GM19455 (cell line): ENCODE measurements around the gene PACS2.
"Not testable (repeated sequence)": the region's sequence is repeated elsewhere in the genome, so short reads cannot be mapped to it uniquely, and the experiment has no call there.

ENCODE experiments used
- ATAC-seq: cut with Tn5 transposase; IDR thresholded peaks from one replicate; pipeline ENCODE4 v1.9.1; 2021; ENCODE audit not compliant: unreplicated experiment

The PACS2 gene

DNA sequence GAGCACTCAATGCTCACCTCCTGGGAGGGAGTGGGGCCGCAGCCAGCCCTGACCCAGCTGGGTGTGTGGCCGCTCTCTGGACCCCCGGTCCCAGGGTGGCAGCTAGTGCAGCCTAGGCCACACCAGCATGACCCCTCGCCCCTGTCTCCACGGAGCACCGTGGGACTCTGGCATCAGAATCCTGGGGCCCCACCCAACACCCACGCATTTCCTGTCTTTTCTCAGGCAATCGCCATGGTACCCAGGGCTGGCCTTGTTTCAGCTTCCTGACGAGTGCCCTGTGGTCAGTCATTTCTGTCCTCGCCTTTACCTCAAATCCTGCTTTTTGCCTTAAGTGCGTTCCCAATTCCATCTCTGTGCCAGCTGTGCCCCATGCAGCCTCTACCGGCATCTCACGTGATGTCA is 15.9 kb downstream of the PACS2 start:
- no peak for ATAC-seq

DNA sequence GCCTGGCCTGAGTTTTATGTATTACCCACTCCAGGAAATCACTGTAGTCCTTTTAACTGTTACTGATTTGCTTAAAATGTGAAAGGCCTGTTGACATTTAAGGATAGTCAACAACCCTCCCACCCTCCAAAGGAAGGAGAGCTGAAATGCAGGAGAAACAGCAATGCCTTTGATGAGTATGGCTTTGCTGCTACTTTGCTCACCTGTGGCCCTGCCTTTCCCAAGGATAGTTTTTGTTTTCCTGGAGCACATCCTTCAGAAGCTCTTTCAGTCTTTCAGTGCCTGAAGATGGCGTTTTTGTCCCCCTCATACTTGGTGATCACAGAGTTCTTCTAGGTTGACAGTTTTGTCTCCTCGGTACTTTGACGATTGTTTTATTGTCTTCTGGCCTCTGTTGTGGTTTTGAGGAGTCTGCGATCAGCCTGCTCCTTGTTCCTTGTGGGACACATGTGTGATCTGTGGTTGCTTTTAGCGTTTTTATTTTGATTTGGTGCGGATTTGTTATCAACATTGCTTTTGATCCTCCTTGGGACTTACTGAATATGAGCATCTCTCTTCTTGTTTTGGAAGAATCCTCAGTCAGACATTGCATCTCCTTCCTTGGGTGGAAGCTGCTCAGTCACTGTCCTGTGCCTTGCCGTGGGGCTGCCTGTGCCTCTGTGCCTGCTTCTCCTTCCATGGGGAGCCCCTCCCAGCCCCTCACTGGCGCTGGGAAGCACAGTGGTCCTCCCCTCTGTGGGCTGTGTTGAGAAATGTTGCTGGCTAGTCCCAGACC is 17.2 kb downstream of the PACS2 start:
- ATAC-seq = no peak

DNA sequence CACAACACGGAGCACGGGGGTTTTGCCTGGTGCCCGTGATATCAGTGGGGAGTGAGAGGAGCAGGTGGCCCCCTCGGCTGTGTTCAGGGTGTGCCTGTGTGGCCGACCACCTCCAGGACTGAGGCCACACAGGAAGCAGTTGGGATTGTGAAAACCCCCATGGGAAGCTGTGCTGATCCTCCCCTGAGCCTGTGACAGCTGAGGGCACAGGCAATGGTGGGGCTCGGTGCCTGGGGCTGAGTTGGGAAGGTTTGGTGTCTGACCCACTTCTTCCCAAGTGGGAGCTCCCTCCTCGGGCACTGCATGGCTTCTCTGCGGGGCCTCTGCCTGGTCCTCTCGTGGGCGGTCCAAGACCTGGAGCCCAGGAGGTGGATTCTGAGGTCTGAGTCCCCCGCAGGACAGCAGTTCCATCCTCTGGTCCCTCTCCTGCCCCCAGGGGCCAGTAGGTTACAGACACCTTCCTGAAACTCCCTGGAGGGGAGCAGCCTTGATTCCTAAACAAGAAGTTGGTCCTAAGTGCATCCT is 17.9 kb downstream of the PACS2 start:
- no peak for ATAC-seq

DNA sequence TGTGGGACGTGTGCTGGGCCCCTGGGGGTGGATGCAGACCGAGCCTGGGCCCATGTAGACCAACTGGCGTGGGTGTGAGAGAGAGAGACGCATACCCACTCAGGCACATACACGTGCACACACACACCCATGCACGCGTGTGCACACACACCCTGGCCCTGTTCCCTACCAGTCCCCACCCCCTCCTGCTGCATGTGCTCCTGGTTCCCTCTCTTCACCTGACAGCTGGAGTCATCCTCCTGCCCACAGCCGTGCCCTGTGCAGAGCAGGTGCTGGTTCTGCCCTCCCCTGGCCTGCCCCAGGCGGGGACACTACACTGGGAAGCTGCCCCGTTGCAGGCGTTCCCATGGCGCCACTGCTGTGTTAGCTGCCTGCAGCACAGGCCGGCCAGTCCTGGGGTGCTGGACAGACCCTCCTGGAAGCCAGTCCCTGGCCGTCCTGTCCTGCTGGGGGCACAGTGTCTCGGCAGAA is 18.5 kb downstream of the PACS2 start:
- ATAC-seq = no peak

DNA sequence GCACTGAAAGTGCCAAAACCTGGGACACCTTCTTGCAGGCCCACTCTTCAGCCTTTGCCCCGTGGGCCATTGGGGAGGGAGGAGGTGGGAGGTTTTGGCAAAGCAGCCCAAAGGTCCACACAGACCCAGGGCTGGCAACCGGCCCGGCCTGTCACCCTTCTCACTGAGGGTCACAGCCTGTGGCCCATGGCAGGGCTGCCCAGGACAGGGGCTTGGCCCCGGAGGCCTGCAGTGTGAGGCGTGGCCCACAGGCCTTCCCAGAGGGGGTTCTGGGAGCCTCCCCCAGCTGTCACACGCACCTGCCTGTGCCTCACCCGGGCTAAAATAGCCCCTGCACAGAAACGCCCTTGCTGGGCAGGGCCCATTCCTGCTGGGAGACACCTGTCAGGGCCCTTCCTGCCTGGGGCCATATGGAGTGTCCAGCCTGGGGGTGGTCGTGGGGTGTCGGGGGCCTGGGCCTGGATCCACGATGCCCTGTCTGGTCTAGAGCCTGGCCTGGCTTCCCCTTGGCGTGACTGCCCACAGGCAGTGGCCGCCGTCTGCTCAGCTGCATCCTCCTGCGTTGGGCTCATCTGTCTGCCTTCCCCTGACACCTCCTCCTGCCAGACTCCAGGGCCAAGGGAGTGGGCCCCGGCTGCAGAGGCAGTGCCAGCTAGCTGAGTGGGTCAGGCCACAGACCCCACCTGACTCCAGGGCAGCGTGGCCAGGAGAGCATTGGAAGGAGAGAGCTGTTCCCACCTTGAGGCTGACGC is 19.2 kb downstream of the PACS2 start:
- ATAC-seq = no peak

DNA sequence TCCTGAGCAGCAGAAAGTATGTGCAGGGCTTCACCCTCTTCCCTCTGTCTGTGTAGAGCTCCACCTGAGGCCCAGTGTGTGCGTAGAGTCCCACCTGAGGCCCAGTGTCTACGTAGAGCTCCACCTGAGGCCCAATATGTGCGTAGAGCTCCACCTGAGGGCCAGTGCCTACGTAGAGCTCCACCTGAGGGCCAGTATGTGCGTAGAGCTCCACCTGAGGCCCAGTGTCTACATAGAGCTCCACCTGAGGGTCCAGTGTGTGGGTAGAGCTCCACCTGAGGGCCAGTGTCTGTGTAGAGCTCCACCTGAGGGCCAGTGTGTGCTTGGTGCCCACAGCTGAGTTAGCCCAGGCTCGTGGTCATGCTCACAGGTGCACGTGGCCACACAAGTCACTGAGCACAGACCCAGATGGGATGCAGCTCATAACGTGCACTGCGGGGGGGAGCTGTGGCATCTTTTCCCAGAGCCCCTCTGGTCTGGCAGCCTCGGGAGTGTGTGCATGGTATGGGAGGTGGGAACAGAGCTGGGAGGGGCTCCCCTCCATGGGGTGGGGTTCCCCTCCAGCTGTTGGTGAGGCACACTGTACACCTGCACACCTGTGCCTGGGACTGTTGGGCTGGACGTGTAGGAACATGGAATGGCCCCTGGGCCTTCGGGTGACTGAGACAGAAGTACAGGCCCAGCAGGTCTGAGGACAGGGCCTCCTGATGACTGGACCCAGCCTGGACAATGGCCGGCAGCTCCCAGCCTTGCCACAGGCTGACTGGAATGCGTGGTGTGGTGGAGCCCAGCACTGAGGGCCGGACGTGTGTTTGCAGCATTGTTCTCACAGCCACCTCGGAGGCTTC is 20.1 kb downstream of the PACS2 start:
- no peak for ATAC-seq

DNA sequence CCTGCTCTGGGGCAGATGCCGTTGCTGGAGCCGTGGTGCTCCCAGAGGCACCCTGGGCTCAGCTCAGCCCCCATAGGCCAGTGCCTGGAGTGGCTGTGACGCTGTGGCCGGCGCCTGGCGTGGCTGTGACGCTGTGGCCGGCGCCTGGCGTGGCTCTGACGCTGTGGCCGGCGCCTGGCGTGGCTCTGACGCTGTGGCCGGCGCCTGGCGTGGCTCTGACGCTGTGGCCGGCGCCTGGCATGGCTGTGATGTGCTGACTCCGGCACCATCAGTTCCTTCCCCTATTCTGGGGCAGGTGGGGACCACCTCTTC is 20.6 kb downstream of the PACS2 start:
- ATAC-seq = not testable (repeated sequence)

DNA sequence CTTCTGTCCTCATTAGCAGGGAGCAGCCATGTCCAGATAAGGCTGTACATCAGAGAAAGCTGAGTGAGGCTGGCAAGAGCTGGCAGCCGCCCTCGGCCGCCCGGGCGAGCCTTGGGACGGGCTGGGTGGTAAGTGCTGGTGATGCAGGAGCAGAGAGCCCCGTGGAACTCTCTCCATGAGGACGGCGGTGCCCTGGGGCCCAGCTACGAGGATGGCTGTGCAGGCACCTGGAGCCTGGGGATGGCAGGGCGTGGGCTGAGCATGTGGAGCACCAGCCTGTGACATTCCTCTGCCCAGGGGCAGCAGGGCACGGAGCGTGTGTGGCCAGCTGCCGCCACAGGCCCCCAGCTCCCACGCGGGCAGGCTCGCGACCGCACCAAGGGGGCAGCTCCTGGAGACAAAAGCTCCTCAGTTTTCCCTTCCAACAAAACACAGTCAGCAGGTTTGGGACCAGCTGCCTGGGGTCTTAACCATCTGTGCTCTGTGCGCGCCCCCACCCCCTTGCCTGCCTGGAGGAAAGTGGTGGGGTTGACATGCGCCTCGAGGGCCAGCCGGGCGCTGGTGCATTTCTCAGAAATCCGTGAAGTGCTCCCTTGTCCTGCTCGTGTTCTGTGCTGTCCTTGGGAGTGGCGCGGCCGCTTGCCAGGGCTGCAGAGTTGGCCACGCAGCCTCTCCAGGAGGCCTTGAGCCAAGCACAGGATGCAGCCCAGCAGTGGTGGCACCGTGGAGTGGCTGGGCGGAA is 21.4 kb downstream of the PACS2 start:
- no peak for ATAC-seq

DNA sequence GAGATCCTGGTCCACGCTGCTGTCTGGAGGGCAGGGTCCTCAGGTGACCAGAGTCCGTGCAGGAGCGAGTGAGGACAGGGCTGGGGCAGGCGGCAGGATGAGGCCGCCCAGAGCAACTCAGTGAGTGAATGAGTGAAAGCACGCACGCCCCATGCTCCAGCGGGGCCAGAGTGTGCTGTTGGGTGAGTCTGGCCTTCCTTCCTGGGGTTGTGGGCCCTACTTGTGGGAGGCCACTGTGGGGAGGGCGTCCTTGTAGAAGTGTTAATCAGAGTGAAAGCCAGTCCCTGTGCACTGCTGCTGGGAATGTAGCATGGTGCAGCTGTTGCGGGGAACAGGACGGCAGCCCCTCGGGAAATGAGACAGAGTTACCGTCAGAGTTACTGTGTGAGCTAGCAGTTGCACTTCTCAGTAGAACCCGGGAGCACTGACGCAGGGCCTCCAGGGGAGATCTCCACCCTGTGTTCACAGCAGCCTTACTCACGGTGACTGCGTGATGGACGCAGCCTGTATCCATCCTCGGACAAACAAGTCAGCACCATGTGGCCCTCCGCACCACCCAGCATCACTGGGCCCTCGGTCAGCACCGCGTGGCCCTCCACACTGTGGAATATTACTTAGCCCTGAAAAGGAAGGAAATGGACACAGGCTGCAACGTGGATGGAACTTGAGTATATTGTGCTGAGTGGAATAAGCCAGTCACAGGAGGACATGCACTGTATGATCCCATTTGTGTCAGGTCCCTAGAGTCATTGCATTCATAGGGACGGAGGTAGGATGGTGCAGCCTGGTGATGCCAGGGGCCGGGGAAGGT is 22.1 kb downstream of the PACS2 start:
- ATAC-seq = no peak

DNA sequence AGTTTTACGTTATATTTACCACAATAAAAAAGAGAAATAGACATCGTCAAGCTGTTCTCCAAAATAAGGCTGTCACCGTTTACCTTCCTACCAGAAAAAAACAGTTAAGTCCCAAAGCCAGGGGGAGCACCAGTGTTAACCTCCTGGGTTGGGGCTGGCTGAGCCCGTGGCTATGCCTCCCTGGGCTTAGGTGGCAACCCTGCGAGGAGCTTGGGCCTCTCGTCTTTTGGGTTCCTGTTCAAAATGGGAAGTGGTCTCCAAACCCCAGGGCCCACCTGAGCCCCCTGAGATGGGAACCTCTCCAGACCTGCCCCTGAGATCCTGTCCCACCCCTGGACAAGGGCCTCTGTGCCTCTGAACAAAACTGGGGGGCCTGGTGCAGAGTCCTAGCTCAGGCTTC is 22.9 kb downstream of the PACS2 start:
- ATAC-seq = no peak

DNA sequence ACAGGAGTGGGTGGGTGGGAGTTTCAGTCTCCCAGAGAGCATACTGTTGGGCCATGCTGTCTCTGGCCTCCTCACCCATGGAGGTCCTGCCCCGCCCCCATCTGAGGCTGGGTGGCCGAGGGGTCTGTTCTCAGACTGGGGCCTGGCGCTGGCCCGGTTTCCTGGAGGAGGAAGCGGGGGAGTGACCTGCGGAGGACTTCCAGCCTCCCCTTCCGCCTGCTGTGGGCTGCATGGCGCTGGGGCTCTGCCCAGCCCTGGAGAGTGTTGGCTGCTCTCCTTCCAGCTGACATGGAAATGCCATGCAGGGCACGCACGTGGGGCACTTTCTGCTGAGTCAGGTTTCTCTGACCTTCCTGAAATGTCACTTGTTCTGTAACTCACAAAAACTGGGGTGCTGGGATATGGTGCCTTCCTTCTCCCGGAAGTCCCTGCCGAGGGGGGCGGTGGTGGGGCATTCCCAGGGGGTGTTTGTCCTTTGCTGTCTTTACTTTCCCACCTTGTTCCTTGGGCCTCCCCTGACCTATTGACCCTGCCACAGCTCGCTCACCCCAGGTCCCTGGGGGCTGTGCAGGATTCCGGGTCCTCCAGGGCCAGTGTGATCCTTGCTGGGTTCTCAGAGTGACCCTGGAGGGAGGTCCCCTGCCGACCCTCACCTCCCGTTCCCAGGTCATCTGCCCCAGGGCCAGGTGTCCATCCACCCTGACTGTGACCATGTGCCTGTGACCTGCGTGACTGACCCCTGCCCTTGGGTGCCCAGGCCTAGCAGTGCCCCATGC is 23.6 kb downstream of the PACS2 start:
- no peak for ATAC-seq

DNA sequence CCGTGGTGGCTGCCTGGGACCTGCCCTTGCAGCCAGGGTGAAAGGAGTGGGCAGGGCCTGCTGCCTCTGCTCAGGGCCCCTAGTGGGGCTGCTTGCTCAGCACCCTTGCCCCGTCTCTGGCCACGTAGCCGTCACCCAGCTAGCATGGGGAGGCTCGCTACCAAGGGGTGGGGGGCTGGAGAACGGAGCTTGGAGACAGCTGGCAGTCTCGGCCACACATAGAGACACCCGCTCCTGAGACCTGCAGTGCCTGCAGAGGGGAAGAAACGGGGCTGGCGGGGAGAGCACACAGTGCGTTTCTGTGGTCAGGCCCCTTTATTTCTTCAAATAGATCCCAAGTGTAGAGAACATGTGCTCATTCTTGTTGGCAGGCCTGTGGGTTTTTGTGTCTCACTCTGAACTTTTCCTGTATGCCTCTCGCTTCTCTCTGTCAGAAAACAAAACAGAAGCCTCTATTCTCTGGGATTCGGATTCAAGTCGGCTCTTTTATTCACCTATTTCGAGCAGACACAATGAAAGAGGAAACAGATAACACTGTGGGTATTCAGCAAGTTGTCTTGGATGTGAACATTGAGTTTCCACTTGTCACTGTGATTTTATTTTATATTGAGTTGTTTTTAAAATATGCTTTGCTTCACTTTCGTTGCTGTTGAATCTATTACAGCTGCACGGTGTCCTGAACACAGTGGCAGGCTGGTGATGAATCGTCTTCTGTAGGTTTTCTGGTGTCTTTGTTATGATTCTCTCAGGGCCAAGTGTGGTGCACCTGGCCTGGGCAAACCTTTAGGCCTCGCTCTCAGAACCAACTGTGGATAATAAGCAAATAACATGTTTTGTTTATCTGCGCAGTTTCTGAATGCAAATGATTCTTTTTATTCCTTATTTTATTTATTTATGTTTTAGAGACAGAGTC is 26.5 kb downstream of the PACS2 start:
- ATAC-seq = no peak

DNA sequence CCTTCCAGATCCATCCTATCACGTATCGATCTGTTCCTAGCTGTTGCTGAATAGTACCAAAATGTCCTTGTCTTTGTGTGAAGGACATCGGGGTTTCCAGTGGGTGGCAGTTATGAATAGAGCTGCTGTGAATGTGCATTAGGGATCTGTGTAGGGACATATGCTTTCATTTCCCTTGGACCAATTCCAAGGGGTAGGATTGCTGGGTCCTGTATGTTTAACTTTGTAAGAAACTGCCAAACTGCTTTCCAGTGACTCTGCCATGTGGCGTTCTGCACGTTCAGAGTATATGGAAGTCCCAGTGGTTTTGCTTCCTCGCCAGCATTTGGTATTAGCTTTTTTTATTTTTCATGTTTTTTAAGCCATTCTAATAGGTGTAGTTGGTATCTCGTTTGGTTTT is 28.6 kb downstream of the PACS2 start:
- ATAC-seq = no peak

DNA sequence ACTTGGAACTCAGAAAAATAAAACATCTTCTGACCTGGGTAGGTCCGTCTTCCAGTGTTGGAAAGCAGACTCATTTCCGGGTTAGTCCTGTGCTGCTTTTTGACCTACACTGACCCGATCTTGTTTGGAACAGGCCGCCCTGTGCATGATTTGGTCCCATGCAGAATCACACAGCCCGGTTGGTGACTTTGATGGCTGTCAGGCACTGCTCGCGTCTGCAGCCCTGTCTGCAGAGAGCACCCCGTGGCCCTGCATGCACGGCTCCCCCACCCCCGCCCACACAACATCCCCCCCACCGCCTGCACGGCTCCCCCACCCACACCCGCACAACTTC is 31.6 kb downstream of the PACS2 start:
- ATAC-seq = no peak

DNA sequence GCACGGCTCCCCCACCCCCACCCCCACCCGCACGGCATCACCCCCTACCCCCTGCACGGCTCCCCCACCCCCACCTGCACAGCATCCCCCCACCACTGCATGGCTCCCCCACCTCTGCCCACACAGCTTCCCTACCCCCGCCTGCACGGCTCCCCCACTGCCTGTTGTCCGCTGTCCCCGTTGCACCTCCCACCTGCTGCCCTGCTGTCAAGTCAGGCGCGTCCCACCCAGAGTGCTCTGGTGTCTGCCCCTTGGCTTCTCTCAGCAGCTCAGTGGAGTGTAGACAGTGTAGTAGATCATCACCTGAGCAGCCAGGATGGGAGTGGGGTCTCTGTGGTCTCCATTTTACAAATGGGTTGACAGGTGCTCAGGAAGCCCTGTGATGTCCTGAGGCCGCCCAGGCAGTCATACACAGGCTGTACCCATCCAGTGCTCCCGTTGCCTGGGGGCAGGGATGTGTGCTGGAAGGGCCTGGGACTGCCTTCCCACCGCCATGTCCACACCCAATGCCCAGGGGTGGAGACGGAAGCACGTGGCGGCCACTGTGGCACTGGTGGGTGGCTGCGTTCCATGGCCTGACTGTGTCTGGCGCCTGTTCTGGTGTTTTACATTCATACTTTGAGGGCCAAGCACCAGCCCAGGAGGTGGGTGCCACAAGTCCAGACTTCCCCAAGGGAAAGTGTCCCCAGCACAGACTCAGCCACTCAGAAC is 32.5 kb downstream of the PACS2 start:
- no peak for ATAC-seq

DNA sequence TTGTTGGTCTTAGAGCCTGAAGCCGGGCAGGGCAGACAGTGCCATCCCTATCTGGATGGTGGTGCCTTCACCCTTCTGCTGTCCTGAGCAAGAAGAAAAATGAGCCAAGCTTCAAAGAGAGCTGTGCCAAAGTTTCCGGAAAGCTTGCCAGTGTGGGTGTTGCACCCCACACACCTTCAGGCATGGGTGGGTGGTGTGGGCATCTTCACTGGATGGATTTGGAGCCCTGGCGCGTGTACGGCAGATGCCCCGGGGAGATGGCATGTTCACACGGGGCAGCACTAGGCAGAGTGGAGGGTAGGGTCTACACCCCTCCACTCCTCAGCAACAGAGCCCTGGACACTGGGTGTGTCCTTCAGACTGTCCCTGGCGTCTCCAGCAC is 33.0 kb downstream of the PACS2 start:
- ATAC-seq = no peak

DNA sequence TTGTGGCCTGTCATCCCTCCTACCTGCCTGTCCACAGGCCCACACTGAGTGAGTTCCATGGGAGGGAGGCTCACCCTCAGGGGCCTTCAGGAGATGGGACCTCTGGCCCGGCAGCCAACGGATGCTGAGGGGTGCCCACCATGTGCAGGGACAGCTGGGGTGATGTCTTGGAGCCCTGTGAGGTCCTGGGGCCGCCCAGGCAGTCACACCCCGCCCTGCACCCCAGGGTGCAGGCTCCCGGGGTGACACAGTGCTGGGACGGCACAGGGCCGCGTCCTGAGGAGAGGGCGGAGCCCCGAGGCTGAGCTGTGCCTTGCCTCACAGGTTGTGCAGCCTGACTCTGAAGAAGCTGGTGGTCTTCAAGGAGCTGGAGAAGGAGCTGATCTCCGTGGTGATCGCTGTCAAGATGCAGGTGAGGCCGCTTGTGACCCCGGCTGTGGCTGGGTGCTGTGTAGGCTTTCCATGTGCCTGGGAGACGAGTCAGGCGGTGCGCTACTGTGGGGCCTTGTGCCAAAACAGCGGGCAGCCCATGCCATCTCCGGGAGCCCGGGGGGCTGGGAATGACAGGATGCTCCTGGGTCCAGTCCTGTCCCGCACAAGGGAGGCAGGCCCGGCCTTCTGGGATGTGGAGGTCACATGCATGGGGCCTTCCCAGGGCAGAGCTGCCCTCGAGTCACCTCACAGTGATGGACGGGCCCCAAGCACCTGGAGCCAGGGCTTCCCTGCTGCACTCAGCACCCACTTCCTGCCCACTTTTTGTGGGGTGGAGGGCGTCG is 33.8 kb downstream of the PACS2 start:
- ATAC-seq = no peak
